ENCODE measurements around the gene PKMYT1. TPM values are rescaled to one million over a fixed set of nuclear protein-coding genes. Genes with fewer than 3 reads are reported as not detected.

The PKMYT1 gene
- polyA plus RNA-seq, 2 of the 4 experiments (the other 2 are of a cell fraction) = 10.5 to 50.5 TPM

GRCh38 chr16:2953706-2954627 lies 26.3 kb downstream of the PKMYT1 start:
- WGBS (ENCODE audit: missing lambda C conversion rate) = 62% methylated on average over 26 of the region's 31 CpGs
- no peak for DNase-seq (ENCODE audit: low read depth in 1 of 2, low spot score in 1 of 2)

GRCh38 chr16:2952679-2953078 lies 27.6 kb downstream of the PKMYT1 start:
- peaks cover 11% of the 10 kb centered on the region for H3K4me1 ChIP-seq
- DNase-seq (ENCODE audit: low read depth in 1 of 2, low spot score in 1 of 2) (no peak), ATAC-seq (no peak), FAIRE-seq (no peak)
- H3K27ac ChIP-seq = no peak overlapping the region
- H3K9me3 ChIP-seq = no peaks in the 10 kb centered on the region
- H3K4me2 ChIP-seq = no peak overlapping the region
- H3K4me3 ChIP-seq = no peak overlapping the region
- WGBS (ENCODE audit: missing lambda C conversion rate) = 70% methylated on average over 11 of the region's 11 CpGs
- TF ChIP-seq BCL3 (IDR thresholded peaks at IDR 0.05) (no peak), ZNF302 (CRISPR knock-in tag; IDR thresholded peaks at IDR 0.05) (no peak), ZSCAN20 (CRISPR knock-in tag; IDR thresholded peaks at IDR 0.05) (no peak), USF2 (IDR thresholded peaks at IDR 0.05) (no peak), RNF2 (IDR thresholded peaks at IDR 0.05; ENCODE audit: borderline replicate concordance, low read depth) (no peak), ZFP36 (IDR thresholded peaks at IDR 0.05; ENCODE audit: borderline replicate concordance, partially characterized antibody) (no peak), EHMT2 (IDR thresholded peaks at IDR 0.05; ENCODE audit: low read depth) (no peak), HMGXB4 (CRISPR knock-in tag; IDR thresholded peaks at IDR 0.05; ENCODE audit: borderline replicate concordance) (no peak), ESRRA (IDR thresholded peaks at IDR 0.05; ENCODE audit: borderline replicate concordance, low read length) (no peak), HOXB5 (CRISPR knock-in tag; IDR thresholded peaks at IDR 0.05) (no peak)
- POLR2A ChIA-PET = no interaction called here
- CTCF ChIA-PET = interaction anchor here (0.9 to 19.4 kb wide), 5 partner anchors 9 to 32 kb away, joined by 3 to 190 read pairs (median 4); partner anchors contain the start of gene KREMEN2

More at GRCh38 chr16:2953706-2954627, 26.3 kb downstream of the PKMYT1 start:
- no peak overlapping the region for H3K4me2 ChIP-seq
- H3K4me3 ChIP-seq = no peak overlapping the region
- TF ChIP-seq NPAS2 (CRISPR knock-in tag; IDR thresholded peaks at IDR 0.05; ENCODE audit: borderline replicate concordance) (no peak), ZSCAN20 (CRISPR knock-in tag; IDR thresholded peaks at IDR 0.05) (no peak), BCL3 (IDR thresholded peaks at IDR 0.05) (no peak), CHD2 (IDR thresholded peaks at IDR 0.05; ENCODE audit: low read length, partially characterized antibody) (no peak), HMGXB4 (CRISPR knock-in tag; IDR thresholded peaks at IDR 0.05; ENCODE audit: borderline replicate concordance) (no peak), BHLHE40 (IDR thresholded peaks at IDR 0.05; ENCODE audit: low read depth, low read length) (no peak), PBX3 (IDR thresholded peaks at IDR 0.05) (no peak), ATOH8 (CRISPR knock-in tag; IDR thresholded peaks at IDR 0.05; ENCODE audit: low read depth) (no peak), HDAC2 (IDR thresholded peaks at IDR 0.05) (no peak), ZFP36 (IDR thresholded peaks at IDR 0.05; ENCODE audit: borderline replicate concordance, partially characterized antibody) (no peak), POLR2A (IDR thresholded peaks at IDR 0.05; ENCODE audit: low read length) (no peak), KDM1A (IDR thresholded peaks at IDR 0.05; ENCODE audit: low read depth) (no peak)
- FAIRE-seq = no peak
- no peak overlapping the region for H3K27ac ChIP-seq
- ChIA-PET CTCF (interaction anchor here (0.9 to 19.4 kb wide), 5 partner anchors 8 to 35 kb away, joined by 3 to 190 read pairs (median 4); partner anchors contain the start of gene KREMEN2), POLR2A (no interaction called here)
- H3K9me3 ChIP-seq = no peaks in the 10 kb centered on the region
- H3K4me1 ChIP-seq = peaks cover 11% of the 10 kb centered on the region
- no peak for ATAC-seq

All from A549 (cell line).